ENCODE measurements around the gene MBNL1. TPM values are rescaled to one million over a fixed set of nuclear protein-coding genes. Genes with fewer than 3 reads are reported as not detected.

Gene MBNL1
- total and polyA plus RNA-seq, 2 of the 4 experiments (the other 2 are of a cell fraction), result 127 to 664 TPM

DNA sequence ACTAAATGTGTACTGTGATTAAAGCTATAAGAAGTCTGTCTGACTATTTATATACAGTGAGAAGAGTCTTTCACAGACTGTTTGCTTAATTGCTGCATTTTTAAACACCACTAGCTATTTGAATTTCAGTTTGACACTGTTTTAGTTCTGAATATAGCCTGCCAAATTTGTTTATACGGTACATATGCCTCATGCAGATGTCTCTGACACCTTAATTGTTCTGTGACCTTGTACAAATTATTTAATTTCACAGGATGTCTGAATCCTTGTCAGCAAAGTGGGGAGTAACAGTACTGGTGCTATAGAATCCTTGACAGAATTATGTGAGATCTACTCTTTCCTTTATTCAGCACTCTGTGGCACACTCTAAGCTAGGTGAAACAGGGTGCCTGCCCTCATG lies 125.5 kb downstream of the MBNL1 start:
- ChIA-PET POLR2A (ENCODE audit: unreplicated experiment) (no interaction called here), CTCF (no interaction called here)
- no peak overlapping the region for H2BK5ac ChIP-seq (ENCODE audit: low read depth, low read length, poor library complexity, severe bottlenecking)
- dilution Hi-C loops (cut with HindIII; ENCODE audit: low sequenced_read_pairs, unreplicated experiment) (no loop called here), intact Hi-C loops (cut with micrococcal nuclease) (no loop called here), in situ Hi-C loops (cut with MboI; ENCODE audit: low sequenced_read_pairs) (no loop called here)
- peaks cover 5% of the 10 kb centered on the region for H3K36me3 ChIP-seq (ENCODE audit: control insufficient read depth, insufficient read depth, low read length)
- H2BK15ac ChIP-seq (ENCODE audit: low read depth, low read length), result no peak overlapping the region
- H3K4me3 ChIP-seq (ENCODE audit: insufficient read depth, low read depth, low read length), result no peak overlapping the region
- H3K18ac ChIP-seq (ENCODE audit: low read depth, low read length), result no peak overlapping the region
- DNase-seq (no peak), ATAC-seq (ENCODE audit: low read depth) (no peak)
- H3K56ac ChIP-seq (ENCODE audit: extremely low read depth, insufficient read depth, low read length), result no peak overlapping the region
- no peak overlapping the region for H4K5ac ChIP-seq (ENCODE audit: low read depth, low read length)
- H3K4ac ChIP-seq (ENCODE audit: low read depth, low read length), result no peak overlapping the region
- no peak overlapping the region for H3K27ac ChIP-seq (ENCODE audit: insufficient read depth, low read length)
- WGBS, 2 experiments (ENCODE audit: extremely low coverage in 2 of 2, insufficient read length in 1 of 2), result no CpG with 5 or more reads among the region's 1 CpG
- H4K8ac ChIP-seq (ENCODE audit: low read depth in 2 of 2, low read length in 2 of 2), result no peak overlapping the region
- no peak for TF ChIP-seq RAD21 (IDR thresholded peaks at IDR 0.05; ENCODE audit: low read length)
- TF ChIP-seq CHD1 (IDR thresholded peaks at IDR 0.05; ENCODE audit: low read depth, low read length), result no peak
- TF ChIP-seq NFE2L2 (IDR thresholded peaks at IDR 0.05; ENCODE audit: low read depth, low read length), result no peak
- TF ChIP-seq, protein P1, sequence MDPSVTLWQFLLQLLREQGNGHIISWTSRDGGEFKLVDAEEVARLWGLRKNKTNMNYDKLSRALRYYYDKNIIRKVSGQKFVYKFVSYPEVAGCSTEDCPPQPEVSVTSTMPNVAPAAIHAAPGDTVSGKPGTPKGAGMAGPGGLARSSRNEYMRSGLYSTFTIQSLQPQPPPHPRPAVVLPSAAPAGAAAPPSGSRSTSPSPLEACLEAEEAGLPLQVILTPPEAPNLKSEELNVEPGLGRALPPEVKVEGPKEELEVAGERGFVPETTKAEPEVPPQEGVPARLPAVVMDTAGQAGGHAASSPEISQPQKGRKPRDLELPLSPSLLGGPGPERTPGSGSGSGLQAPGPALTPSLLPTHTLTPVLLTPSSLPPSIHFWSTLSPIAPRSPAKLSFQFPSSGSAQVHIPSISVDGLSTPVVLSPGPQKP (IDR thresholded peaks at IDR 0.05; ENCODE audit: borderline replicate concordance, low read depth, low read length), result no peak
- TF ChIP-seq POLR2A (IDR thresholded peaks at IDR 0.05; ENCODE audit: low read depth, low read length), result no peak
- TF ChIP-seq BHLHE40 (IDR thresholded peaks at IDR 0.05; ENCODE audit: low read depth, low read length), result no peak
- TF ChIP-seq MXI1 (IDR thresholded peaks at IDR 0.05; ENCODE audit: borderline replicate concordance, low read depth, low read length), result no peak
- no peak for TF ChIP-seq RFX5 (IDR thresholded peaks at IDR 0.05; ENCODE audit: low read depth, low read length)
- no peak for TF ChIP-seq CEBPB (IDR thresholded peaks at IDR 0.05; ENCODE audit: low read depth, low read length)
- no peak for TF ChIP-seq SMC3 (IDR thresholded peaks at IDR 0.05; ENCODE audit: low read depth, low read length)
- no peak for TF ChIP-seq MAFK (IDR thresholded peaks at IDR 0.05; ENCODE audit: low read depth, low read length)
- TF ChIP-seq FOS (IDR thresholded peaks at IDR 0.05; ENCODE audit: low read depth, low read length), result no peak
- TF ChIP-seq MAZ (IDR thresholded peaks at IDR 0.05; ENCODE audit: borderline replicate concordance, low read depth, low read length), result no peak
- no peak for TF ChIP-seq RCOR1 (IDR thresholded peaks at IDR 0.05; ENCODE audit: insufficient replicate concordance, low read length)
- TF ChIP-seq, protein P2, sequence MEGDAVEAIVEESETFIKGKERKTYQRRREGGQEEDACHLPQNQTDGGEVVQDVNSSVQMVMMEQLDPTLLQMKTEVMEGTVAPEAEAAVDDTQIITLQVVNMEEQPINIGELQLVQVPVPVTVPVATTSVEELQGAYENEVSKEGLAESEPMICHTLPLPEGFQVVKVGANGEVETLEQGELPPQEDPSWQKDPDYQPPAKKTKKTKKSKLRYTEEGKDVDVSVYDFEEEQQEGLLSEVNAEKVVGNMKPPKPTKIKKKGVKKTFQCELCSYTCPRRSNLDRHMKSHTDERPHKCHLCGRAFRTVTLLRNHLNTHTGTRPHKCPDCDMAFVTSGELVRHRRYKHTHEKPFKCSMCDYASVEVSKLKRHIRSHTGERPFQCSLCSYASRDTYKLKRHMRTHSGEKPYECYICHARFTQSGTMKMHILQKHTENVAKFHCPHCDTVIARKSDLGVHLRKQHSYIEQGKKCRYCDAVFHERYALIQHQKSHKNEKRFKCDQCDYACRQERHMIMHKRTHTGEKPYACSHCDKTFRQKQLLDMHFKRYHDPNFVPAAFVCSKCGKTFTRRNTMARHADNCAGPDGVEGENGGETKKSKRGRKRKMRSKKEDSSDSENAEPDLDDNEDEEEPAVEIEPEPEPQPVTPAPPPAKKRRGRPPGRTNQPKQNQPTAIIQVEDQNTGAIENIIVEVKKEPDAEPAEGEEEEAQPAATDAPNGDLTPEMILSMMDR (conservative IDR thresholded peaks at IDR 0.05; ENCODE audit: low read depth, low read length), result no peak
- TF ChIP-seq, protein P3, sequence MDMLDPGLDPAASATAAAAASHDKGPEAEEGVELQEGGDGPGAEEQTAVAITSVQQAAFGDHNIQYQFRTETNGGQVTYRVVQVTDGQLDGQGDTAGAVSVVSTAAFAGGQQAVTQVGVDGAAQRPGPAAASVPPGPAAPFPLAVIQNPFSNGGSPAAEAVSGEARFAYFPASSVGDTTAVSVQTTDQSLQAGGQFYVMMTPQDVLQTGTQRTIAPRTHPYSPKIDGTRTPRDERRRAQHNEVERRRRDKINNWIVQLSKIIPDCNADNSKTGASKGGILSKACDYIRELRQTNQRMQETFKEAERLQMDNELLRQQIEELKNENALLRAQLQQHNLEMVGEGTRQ (IDR thresholded peaks at IDR 0.05; ENCODE audit: low read depth, low read length), result no peak
- no peak overlapping the region for H4K91ac ChIP-seq (ENCODE audit: insufficient read depth, low read depth, low read length)
- H3K14ac ChIP-seq (replicated peaks; ENCODE audit: low read depth, low read length), result no peak overlapping the region
- no peak overlapping the region for H2AFZ ChIP-seq (replicated peaks; ENCODE audit: low read length, poor library complexity)
- no peaks in the 10 kb centered on the region for H3K9me3 ChIP-seq (ENCODE audit: control insufficient read depth, insufficient read depth, low read length)
- peaks cover 20% of the 10 kb centered on the region for H3K9me1 ChIP-seq (ENCODE audit: insufficient read depth, low read length)
- H3K4me1 ChIP-seq (ENCODE audit: control insufficient read depth, insufficient read depth, low read length), result peaks cover 10% of the 10 kb centered on the region
- no peak overlapping the region for H2BK120ac ChIP-seq (ENCODE audit: low read depth, low read length)
- no peak overlapping the region for H3K4me2 ChIP-seq (ENCODE audit: low read depth, low read length)
- H3K27me3 ChIP-seq (ENCODE audit: control insufficient read depth, insufficient read depth, low read length), result no peaks in the 10 kb centered on the region
- no TSS peak for BruUV-seq (replicated peaks)
- H3K9ac ChIP-seq (ENCODE audit: low read depth, low read length), result no peak overlapping the region
- no peak overlapping the region for H2AK9ac ChIP-seq (replicated peaks; ENCODE audit: low read depth, low read length, poor library complexity)
- H2BK20ac ChIP-seq (ENCODE audit: low read depth, low read length), result no peak overlapping the region
- H4K20me1 ChIP-seq (ENCODE audit: insufficient read depth, low read length), result peaks cover 58% of the 10 kb centered on the region
- no peak overlapping the region for H2AK5ac ChIP-seq (ENCODE audit: low read depth, low read length)
- H3K23ac ChIP-seq (ENCODE audit: low read depth, low read length), result no peak overlapping the region
- peaks cover 5 to 63% of the 10 kb centered on the region in 2 experiments; a peak in 3 of 4 replicates for H3K79me1 ChIP-seq (ENCODE audit: low read depth in 1 of 2, low read length in 2 of 2)
